Measurements from ENCODE around the gene CD82. TPM values are rescaled to one million over a fixed set of nuclear protein-coding genes. Genes with fewer than 3 reads are reported as not detected.

The CD82 gene
- total RNA-seq, 3 donors from 2014 or later (not counting 1 experiment from before 2014, with no cell fraction given) = 11.6 to 42.1 (median 13.0) TPM

DNA sequence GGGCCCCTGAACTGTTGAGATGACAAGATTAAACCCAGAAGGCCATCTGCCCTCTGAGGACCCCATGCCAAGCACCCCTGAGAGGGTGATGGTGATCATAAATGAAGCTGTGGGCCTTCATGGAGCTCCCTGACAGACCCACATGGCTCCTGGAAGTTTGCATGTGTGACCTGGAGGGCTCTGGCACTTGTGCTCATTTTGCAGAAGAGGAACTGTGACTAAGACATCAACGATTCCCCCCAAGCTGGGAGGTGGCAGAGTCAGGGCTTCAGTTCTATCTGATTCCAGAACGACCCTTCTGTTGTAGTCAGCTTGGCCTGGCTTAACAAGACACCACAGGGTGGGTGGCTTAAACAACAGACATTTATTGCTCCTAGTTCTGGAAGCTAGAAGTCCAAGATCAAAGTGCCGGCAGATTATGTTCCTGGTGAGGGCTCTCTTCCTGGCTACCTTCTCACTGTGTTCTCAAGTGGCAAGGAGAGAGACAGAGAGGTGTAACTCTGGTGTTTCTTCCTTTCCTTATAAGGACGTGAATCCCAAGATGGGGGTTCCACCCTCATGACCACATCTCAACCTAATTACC lies 46.4 kb upstream of the CD82 start:
- no peak for ATAC-seq
- no peaks in the 10 kb centered on the region for H3K4me1 Mint-ChIP-seq
- no peak overlapping the region for H3K4me3 ChIP-seq (ENCODE audit: low read length)
- no peak overlapping the region for H3K27ac Mint-ChIP-seq
- no peaks in the 10 kb centered on the region for H3K9me3 Mint-ChIP-seq
- peaks cover 10 to 23% of the 10 kb centered on the region in 2 donors for H3K27me3 Mint-ChIP-seq (ENCODE audit: low read depth in 2 of 2)
- intact Hi-C loops (cut with micrococcal nuclease) = no loop called here
- no peak for DNase-seq
- H3K27ac ChIP-seq (ENCODE audit: low read length) = no peak overlapping the region
- 61% methylated on average over 4 of the region's 4 CpGs for WGBS (ENCODE audit: insufficient coverage)
- H3K9me3 ChIP-seq (ENCODE audit: control insufficient read depth, insufficient read depth, low read length) = no peaks in the 10 kb centered on the region
- no peaks in the 10 kb centered on the region for H3K36me3 Mint-ChIP-seq
- H3K27me3 ChIP-seq (ENCODE audit: control insufficient read depth, insufficient read depth, low read length) = no peaks in the 10 kb centered on the region
- no peak overlapping the region for H3K4me3 Mint-ChIP-seq
- TF ChIP-seq, protein P1, sequence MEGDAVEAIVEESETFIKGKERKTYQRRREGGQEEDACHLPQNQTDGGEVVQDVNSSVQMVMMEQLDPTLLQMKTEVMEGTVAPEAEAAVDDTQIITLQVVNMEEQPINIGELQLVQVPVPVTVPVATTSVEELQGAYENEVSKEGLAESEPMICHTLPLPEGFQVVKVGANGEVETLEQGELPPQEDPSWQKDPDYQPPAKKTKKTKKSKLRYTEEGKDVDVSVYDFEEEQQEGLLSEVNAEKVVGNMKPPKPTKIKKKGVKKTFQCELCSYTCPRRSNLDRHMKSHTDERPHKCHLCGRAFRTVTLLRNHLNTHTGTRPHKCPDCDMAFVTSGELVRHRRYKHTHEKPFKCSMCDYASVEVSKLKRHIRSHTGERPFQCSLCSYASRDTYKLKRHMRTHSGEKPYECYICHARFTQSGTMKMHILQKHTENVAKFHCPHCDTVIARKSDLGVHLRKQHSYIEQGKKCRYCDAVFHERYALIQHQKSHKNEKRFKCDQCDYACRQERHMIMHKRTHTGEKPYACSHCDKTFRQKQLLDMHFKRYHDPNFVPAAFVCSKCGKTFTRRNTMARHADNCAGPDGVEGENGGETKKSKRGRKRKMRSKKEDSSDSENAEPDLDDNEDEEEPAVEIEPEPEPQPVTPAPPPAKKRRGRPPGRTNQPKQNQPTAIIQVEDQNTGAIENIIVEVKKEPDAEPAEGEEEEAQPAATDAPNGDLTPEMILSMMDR (IDR thresholded peaks at IDR 0.05) = no peak
- no peaks in the 10 kb centered on the region for H3K36me3 ChIP-seq (ENCODE audit: control insufficient read depth, insufficient read depth, low read length)
- H3K4me1 ChIP-seq (ENCODE audit: control insufficient read depth, insufficient read depth, low read length) = no peaks in the 10 kb centered on the region

DNA sequence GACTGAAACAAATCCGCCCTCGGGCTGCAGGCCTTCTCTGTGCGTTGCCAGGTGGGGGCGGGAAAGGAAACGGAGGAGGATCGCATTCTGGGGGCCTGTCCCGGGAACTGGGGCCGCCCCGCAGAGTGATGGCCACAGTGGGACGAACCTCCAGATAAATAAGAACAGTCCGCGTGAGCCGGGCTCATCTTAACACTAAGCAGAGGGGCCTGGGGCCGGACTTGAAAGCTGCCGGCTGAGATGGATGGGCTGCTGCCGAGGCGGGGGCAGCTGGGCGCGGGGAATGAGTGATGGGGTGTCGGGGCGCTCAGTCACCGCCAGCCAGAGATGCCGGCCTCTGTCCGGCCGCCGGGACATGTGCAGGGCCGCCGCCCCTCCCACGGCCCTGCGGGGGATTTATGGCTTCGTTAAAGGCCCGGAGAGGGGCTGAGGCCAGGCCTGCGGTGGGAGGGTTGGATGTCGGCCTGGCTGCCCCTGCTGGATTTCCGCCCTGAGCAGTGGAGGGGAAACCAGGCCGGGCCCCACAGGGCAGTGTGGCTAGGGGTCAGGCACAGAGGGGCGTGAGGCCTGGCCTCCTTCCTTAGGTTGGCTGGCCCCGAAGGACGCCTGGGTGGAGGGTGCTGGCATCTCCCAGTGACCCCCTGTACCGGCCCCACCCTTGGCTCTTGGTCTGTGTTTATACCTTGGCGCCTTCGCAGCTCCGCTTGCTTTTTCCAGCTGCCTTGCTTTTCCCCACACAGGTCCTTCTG lies 45.3 kb upstream of the CD82 start:
- TF ChIP-seq, protein P1 (IDR thresholded peaks at IDR 0.05) = no peak
- Histone ChIP-seq H3K4me1 (ENCODE audit: control insufficient read depth, insufficient read depth, low read length) (no peaks in the 10 kb centered on the region), H3K4me3 (ENCODE audit: low read length) (no peak overlapping the region), H3K9me3 (ENCODE audit: control insufficient read depth, insufficient read depth, low read length) (no peaks in the 10 kb centered on the region), H3K36me3 (ENCODE audit: control insufficient read depth, insufficient read depth, low read length) (no peaks in the 10 kb centered on the region), H3K27ac (ENCODE audit: low read length) (no peak overlapping the region), H3K27me3 (ENCODE audit: control insufficient read depth, insufficient read depth, low read length) (no peaks in the 10 kb centered on the region)
- intact Hi-C loops (cut with micrococcal nuclease) = no loop called here
- H3K9me3 Mint-ChIP-seq = no peaks in the 10 kb centered on the region
- no peak for DNase-seq
- 65% methylated on average over 43 of the region's 43 CpGs for WGBS (ENCODE audit: insufficient coverage)
- no peaks in the 10 kb centered on the region for H3K4me1 Mint-ChIP-seq
- no peak for ATAC-seq
- H3K27ac Mint-ChIP-seq = no peak overlapping the region
- no peaks in the 10 kb centered on the region for H3K36me3 Mint-ChIP-seq
- peaks cover 13 to 22% of the 10 kb centered on the region in 2 donors for H3K27me3 Mint-ChIP-seq (ENCODE audit: low read depth in 2 of 2)
- no peak overlapping the region for H3K4me3 Mint-ChIP-seq

DNA sequence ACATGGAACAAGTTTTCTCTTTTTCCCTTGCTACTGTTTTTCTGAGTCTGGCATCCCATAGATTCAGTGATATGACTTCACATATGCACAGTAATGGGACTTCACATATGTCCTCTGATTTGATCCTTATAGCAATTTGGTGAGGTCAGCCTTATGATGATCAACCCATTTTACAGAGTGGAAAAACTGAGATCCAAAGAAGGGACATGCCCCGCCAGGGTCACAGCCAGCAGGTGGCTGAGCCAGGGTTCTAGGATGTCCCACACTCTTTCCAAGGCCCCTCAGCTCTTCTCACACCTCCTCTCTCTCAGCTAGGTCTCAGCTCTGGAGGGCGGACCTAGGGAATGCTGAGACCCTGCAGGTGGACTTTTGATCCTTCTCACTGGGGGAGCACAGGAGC lies 44.3 kb upstream of the CD82 start:
- H3K36me3 ChIP-seq (ENCODE audit: control insufficient read depth, insufficient read depth, low read length) = no peaks in the 10 kb centered on the region
- intact Hi-C loops (cut with micrococcal nuclease) = no loop called here

More for the DNA sequence above, 44.3 kb upstream of the CD82 start:
- Histone ChIP-seq H3K9me3 (ENCODE audit: control insufficient read depth, insufficient read depth, low read length) (no peaks in the 10 kb centered on the region), H3K27ac (ENCODE audit: low read length) (no peak overlapping the region), H3K4me3 (ENCODE audit: low read length) (no peak overlapping the region), H3K27me3 (ENCODE audit: control insufficient read depth, insufficient read depth, low read length) (no peaks in the 10 kb centered on the region), H3K4me1 (ENCODE audit: control insufficient read depth, insufficient read depth, low read length) (no peaks in the 10 kb centered on the region)
- H3K27ac Mint-ChIP-seq = no peak overlapping the region
- no peaks in the 10 kb centered on the region for H3K4me1 Mint-ChIP-seq
- H3K4me3 Mint-ChIP-seq = no peak overlapping the region
- peaks cover 13 to 22% of the 10 kb centered on the region in 2 donors for H3K27me3 Mint-ChIP-seq (ENCODE audit: low read depth in 2 of 2)
- H3K9me3 Mint-ChIP-seq = no peaks in the 10 kb centered on the region
- no peaks in the 10 kb centered on the region for H3K36me3 Mint-ChIP-seq
- ATAC-seq = no peak
- TF ChIP-seq, protein P1 (IDR thresholded peaks at IDR 0.05) = no peak
- DNase-seq = no peak
- WGBS (ENCODE audit: insufficient coverage) = 81% methylated on average over 2 of the region's 2 CpGs

Data from natural killer cell (primary cell).